GM19328 (cell line): ENCODE measurements around the gene FAM193A.
"Not testable (repeated sequence)": the region's sequence is repeated elsewhere in the genome, so short reads cannot be mapped to it uniquely, and the experiment has no call there.

ENCODE experiments used
- ATAC-seq: cut with Tn5 transposase; IDR thresholded peaks from one replicate; pipeline ENCODE4 v1.9.1; 2021; ENCODE audit warnings: mild to moderate bottlenecking, moderate library complexity; ENCODE audit not compliant: unreplicated experiment

FAM193A gene

GRCh38 chr4:2606960-2607506 lies 70.6 kb downstream of the FAM193A start:
- ATAC-seq, result no peak

DNA sequence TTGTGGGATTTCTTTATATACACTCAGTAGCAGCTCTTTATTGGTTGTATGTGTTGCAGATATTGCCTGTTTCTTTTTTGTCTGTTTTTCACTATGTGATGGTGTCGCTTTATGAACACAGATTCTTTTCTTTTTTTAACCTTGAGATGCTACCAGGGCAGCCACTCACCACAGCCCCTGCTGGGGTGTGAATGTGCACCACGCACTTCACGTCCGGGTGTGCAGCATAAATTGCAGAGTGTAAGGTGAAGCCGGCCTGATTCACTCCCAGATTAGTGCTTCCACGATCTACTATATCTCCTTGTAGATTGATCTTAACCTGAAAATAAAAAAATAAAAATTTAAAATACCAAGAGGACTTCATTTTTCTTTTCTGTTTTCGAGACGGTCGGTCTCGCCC lies 71.4 kb downstream of the FAM193A start:
- ATAC-seq, result no peak

DNA sequence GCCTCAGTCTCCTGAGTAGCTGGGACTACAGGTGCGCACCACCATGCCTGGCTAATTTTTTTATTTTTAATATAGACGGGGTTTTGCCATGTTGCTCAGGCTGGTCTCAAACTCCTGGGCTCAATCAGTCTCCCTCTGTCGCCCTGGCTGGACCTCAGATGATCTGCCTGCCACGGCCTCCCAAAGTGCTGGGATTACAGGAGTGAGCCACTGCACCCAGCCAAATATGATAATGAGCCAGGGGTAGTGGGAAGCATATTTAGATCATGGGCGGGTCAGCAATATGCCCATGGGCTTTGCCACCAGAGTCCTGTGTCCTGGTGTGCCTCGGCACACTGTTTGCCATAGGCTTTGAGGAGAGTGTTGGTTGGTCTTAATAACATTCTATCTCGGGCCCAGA lies 71.8 kb downstream of the FAM193A start:
- no peak for ATAC-seq

DNA sequence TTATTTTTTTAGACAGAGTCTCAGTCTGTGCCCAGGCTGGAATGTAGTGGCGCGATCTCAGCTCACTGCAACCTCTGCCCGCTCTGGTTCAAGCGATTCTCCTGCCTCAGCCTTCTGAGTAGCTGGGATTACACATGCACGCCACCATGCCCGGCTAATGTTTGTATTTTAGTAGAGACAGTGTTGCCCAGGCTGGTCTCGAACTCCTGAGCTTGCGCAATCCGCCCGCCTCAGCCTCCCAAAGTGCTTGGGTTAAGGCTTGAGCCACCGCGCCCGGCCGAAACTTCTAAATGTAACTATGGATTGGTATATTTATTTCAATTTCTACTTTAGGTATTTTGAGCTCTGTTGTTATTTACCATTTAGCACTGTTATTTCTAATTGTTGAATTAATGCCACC lies 79.4 kb downstream of the FAM193A start:
- ATAC-seq, result no peak

DNA sequence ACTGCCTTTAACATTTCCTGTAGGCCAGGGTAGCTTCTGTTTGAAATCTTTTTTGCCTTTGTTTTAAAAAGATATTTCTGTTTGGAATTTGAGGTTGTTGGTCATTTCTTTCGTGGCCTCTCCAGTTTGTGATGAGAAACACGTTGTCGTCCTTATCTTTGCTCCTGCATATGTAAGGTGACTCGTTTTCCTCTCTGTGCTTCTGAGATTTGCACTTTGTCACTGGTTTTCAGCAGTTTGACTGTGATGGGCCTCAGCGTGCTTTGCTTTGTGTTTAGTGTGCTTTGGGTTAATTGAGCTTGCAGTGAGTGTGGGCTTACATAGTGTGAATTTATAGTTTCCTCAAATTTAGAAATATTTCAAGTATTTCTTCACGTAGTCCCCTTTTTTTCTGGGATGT lies 81.5 kb downstream of the FAM193A start:
- no peak for ATAC-seq

- ATAC-seq, result not testable (repeated sequence)
These were observed 82.3 kb downstream of the FAM193A start for GRCh38 chr4:2618729-2619128.

- ATAC-seq, result no peak
These were observed 83.0 kb downstream of the FAM193A start for GRCh38 chr4:2619459-2619858.

DNA sequence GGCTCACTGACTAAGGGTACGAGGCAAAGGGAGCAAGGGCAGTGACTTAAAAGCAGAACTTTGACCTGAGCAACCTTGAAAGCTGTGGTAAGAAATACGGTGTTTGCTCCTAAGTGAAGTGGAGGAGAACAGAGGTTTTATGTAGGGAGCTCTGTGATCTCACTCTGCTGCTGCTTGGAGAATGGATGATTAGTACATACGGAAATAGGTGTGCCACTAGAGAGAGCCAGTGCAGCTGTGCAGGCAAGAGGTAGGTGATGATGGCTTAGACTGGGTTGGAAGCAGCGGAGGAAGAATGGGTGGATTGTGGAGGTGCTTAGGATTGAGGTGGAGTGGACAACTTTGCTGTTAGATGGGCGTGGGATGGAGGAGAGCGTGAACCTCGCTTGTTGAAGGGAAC lies 85.0 kb downstream of the FAM193A start:
- ATAC-seq, result no peak

- no peak for ATAC-seq
These were observed 87.0 kb downstream of the FAM193A start for GRCh38 chr4:2623442-2623841.

- ATAC-seq, result no peak
These were observed 88.5 kb downstream of the FAM193A start for GRCh38 chr4:2624782-2625530.

GRCh38 chr4:2626231-2626630 lies 89.8 kb downstream of the FAM193A start:
- ATAC-seq, result no peak

DNA sequence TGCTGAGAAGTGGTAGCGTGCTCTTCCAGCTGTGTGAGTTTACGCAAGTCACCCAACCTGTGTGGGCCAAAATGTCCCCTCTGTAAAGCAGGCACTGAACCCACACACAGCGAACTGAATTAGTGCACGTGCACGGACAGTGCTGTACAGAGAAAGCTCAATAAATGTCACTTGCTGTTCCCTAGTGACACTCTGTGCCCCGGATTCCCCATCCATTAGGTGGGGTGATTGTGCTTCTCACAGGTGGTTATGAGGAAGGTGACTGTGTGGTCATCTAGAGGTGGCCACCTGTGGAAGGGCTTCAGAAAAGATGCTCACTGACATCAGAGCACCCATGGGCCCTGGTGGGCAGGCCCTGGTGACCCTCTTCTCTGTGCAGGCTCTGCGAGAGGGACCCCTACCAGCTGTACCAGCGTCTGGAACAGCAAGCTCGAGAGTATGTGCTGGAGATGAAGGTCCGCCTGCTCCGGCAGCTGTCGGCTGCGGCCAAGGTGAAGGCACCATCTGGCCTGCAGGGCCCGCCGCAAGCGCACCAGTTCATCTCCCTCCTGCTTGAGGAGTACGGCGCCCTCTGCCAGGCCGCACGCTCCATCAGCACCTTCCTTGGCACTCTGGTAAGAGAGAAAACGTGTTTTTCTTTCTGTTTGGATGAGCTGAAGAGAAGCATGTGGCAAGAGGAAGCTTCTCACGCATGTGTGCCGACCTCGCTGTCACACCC lies 94.3 kb downstream of the FAM193A start:
- ATAC-seq, result no peak

- no peak for ATAC-seq
These were observed 97.6 kb downstream of the FAM193A start for GRCh38 chr4:2634014-2634413.

DNA sequence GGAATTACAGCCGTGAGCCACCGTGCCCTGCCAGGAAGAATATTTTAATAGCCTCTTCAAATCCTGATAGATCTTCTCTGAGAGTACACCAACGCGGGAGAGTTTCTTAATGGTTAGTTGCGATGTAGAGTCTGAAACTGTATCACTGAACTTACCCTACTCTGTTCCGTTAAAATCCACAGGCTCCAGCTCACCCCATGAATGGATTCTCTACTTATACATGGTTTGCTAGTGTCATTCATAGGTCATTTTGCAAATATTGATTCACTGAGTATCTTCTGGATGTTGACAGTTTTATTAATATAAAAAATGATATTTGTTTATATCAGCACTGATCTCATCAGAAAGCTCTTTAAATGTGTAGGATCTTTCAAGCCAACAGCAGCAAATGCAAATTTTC lies 99.9 kb downstream of the FAM193A start:
- ATAC-seq, result no peak

DNA sequence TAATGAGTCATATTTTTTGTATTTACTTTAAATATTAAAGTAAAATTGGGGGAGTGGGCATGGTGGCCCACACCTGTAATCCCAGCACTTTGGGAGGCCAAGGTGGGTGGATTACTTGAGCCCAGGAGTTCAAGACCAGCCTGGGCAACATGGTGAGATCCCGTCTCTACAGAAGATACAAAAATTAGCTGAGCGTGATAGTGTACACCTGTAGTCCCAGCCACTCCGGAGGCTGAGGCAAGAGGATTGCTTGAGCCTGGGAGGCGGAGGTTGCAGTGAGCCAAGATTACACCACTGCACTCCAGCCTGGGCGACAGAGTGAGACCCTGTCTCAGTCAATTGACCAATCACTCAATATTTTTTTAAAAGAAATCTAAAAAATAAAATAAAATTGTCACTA lies 100.5 kb downstream of the FAM193A start:
- ATAC-seq, result not testable (repeated sequence)

DNA sequence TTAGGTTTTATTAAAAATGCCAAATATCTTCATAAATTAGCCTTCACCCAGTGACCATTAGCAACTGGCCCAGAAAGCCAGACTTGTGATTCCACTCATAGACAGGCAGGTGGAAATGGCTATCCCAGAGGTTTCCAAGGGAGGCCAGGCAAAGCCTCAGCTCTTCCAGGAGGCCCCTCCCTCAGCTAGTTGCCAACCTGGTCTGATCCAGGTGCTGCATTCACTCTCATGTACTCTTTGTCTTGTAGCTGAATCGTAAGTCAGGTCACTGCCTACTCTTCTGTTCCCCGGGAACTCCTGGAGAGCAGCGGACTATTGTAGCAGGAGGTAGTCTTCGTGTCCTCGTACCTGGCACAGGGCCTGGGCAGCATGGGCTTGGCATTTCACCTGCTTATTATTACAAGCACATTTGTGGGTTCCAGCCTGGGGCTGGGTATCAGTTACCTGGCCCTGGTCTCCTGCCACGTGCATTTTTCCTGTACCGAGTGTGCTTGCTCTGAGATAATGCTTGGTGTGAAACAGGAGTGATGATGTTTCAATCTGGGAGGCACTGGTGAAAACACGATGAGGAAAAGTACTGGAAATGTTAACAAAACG lies 101.6 kb downstream of the FAM193A start:
- no peak for ATAC-seq

DNA sequence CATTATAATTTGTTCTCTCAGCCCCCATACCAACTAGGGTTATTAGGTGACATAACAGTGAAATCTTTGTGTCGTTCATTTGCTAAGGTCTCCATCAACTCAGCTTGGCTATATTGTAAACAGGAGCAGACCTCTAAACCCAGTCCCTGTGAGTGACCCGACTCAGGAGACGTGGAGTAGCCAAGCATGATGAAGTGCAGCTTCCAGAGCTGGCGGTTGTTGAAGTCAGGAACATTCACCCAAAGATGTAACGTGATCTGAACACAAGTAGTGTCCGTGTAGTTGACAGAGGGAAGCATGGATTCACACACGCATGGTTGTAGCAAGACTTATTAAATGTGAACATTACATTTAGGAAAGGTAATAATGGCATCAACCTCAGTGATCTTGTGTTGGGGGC lies 102.3 kb downstream of the FAM193A start:
- ATAC-seq, result no peak

- ATAC-seq, result no peak
These were observed 106.5 kb downstream of the FAM193A start for GRCh38 chr4:2642968-2643367.

DNA sequence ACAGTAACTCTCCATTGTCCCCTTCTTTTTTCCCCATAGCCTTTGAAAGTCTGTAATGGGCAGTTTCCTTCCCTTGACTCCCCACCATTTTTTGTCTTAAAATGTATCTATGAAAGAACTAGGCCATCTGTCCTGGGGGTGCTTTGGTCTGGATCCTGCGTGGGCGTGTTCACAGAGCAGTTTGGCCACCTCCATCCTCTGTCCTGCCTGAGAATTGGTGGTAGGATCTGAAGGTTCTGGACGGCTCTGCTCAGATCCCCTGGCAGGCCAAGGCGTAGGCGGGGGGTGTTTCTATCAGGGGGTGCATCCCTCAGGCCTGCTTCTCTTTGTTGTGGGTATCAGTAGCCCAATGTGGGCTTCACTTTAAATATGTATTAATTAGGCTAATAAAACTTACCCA lies 107.1 kb downstream of the FAM193A start:
- ATAC-seq, result no peak

GRCh38 chr4:2646396-2647149 lies 110.1 kb downstream of the FAM193A start:
- ATAC-seq, result no peak
